ENCODE results near the gene SYT7. TPM values are rescaled to one million over a fixed set of nuclear protein-coding genes. Genes with fewer than 3 reads are reported as not detected.

SYT7 gene
- total RNA-seq, 3 donors from 2014 or later (not counting 1 experiment from before 2014, with no cell fraction given): 0.07 TPM; not detected in 2

- H3K4me3 ChIP-seq (ENCODE audit: low read length): no peak overlapping the region
- no peak overlapping the region for H3K27ac Mint-ChIP-seq
- no peaks in the 10 kb centered on the region for H3K4me1 ChIP-seq (ENCODE audit: control insufficient read depth, insufficient read depth, low read length)
- WGBS (ENCODE audit: insufficient coverage): 84% methylated on average over 8 of the region's 8 CpGs
- no peak for TF ChIP-seq CTCF (IDR thresholded peaks at IDR 0.05)
- ATAC-seq: no peak
- no peak for DNase-seq
- H3K4me3 Mint-ChIP-seq: no peak overlapping the region
- H3K9me3 ChIP-seq (ENCODE audit: control insufficient read depth, insufficient read depth, low read length): no peaks in the 10 kb centered on the region
- peaks cover 25% of the 10 kb centered on the region in 2 donors for H3K27me3 Mint-ChIP-seq (ENCODE audit: low read depth in 2 of 2)
- H3K36me3 ChIP-seq (ENCODE audit: control insufficient read depth, insufficient read depth, low read length): no peaks in the 10 kb centered on the region
- H3K9me3 Mint-ChIP-seq: no peaks in the 10 kb centered on the region
- H3K27me3 ChIP-seq (ENCODE audit: control insufficient read depth, insufficient read depth, low read length): no peaks in the 10 kb centered on the region
- H3K4me1 Mint-ChIP-seq: peaks cover 0 to 5% of the 10 kb centered on the region in 2 donors
- intact Hi-C loops (cut with micrococcal nuclease): no loop called here
- no peaks in the 10 kb centered on the region for H3K36me3 Mint-ChIP-seq
- H3K27ac ChIP-seq (ENCODE audit: low read length): no peak overlapping the region
Observed at GRCh38 chr11:61549177-61549576, 31.7 kb downstream of the SYT7 start.

GRCh38 chr11:61547246-61547645 is 33.6 kb downstream of the SYT7 start:
- 82% methylated on average over 19 of the region's 19 CpGs for WGBS (ENCODE audit: insufficient coverage)
- no peak for TF ChIP-seq CTCF (IDR thresholded peaks at IDR 0.05)
- Mint-ChIP-seq H3K4me3 (no peak overlapping the region), H3K9me3 (no peaks in the 10 kb centered on the region), H3K36me3 (no peaks in the 10 kb centered on the region), H3K27ac (no peak overlapping the region), H3K4me1 (peaks cover 0 to 5% of the 10 kb centered on the region in 2 donors), H3K27me3 (ENCODE audit: low read depth in 2 of 2) (peaks cover 7 to 13% of the 10 kb centered on the region in 2 donors)
- Histone ChIP-seq H3K4me3 (ENCODE audit: low read length) (no peak overlapping the region), H3K36me3 (ENCODE audit: control insufficient read depth, insufficient read depth, low read length) (no peaks in the 10 kb centered on the region), H3K9me3 (ENCODE audit: control insufficient read depth, insufficient read depth, low read length) (no peaks in the 10 kb centered on the region), H3K27ac (ENCODE audit: low read length) (no peak overlapping the region), H3K27me3 (ENCODE audit: control insufficient read depth, insufficient read depth, low read length) (no peaks in the 10 kb centered on the region), H3K4me1 (ENCODE audit: control insufficient read depth, insufficient read depth, low read length) (no peaks in the 10 kb centered on the region)
- intact Hi-C loops (cut with micrococcal nuclease): no loop called here
- ATAC-seq (no peak), DNase-seq (no peak)

GRCh38 chr11:61546663-61547062 is 34.2 kb downstream of the SYT7 start:
- Histone ChIP-seq H3K4me1 (ENCODE audit: control insufficient read depth, insufficient read depth, low read length) (no peaks in the 10 kb centered on the region), H3K4me3 (ENCODE audit: low read length) (no peak overlapping the region), H3K9me3 (ENCODE audit: control insufficient read depth, insufficient read depth, low read length) (no peaks in the 10 kb centered on the region), H3K27ac (ENCODE audit: low read length) (no peak overlapping the region), H3K27me3 (ENCODE audit: control insufficient read depth, insufficient read depth, low read length) (no peaks in the 10 kb centered on the region), H3K36me3 (ENCODE audit: control insufficient read depth, insufficient read depth, low read length) (no peaks in the 10 kb centered on the region)
- 33% methylated on average over 19 of the region's 20 CpGs for WGBS (ENCODE audit: insufficient coverage)
- DNase-seq (no peak), ATAC-seq (no peak)
- no peaks in the 10 kb centered on the region for H3K36me3 Mint-ChIP-seq
- H3K4me3 Mint-ChIP-seq: no peak overlapping the region
- H3K9me3 Mint-ChIP-seq: no peaks in the 10 kb centered on the region
- intact Hi-C loops (cut with micrococcal nuclease): no loop called here
- H3K27me3 Mint-ChIP-seq (ENCODE audit: low read depth in 2 of 2): peaks cover 7 to 14% of the 10 kb centered on the region in 2 donors
- peaks cover 0 to 5% of the 10 kb centered on the region in 2 donors for H3K4me1 Mint-ChIP-seq
- TF ChIP-seq CTCF (IDR thresholded peaks at IDR 0.05): no peak
- H3K27ac Mint-ChIP-seq: no peak overlapping the region

GRCh38 chr11:61545921-61546320 is 35.0 kb downstream of the SYT7 start:
- Mint-ChIP-seq H3K9me3 (no peaks in the 10 kb centered on the region), H3K27ac (no peak overlapping the region), H3K27me3 (ENCODE audit: low read depth in 2 of 2) (peaks cover 7 to 19% of the 10 kb centered on the region in 2 donors), H3K4me3 (no peak overlapping the region), H3K36me3 (no peaks in the 10 kb centered on the region), H3K4me1 (peaks cover 0 to 5% of the 10 kb centered on the region in 2 donors)
- intact Hi-C loops (cut with micrococcal nuclease): no loop called here
- H3K27ac ChIP-seq (ENCODE audit: low read length): no peak overlapping the region
- no peak for TF ChIP-seq CTCF (IDR thresholded peaks at IDR 0.05)
- no peak for ATAC-seq
- DNase-seq: no peak
- no peaks in the 10 kb centered on the region for H3K4me1 ChIP-seq (ENCODE audit: control insufficient read depth, insufficient read depth, low read length)
- H3K9me3 ChIP-seq (ENCODE audit: control insufficient read depth, insufficient read depth, low read length): no peaks in the 10 kb centered on the region
- H3K27me3 ChIP-seq (ENCODE audit: control insufficient read depth, insufficient read depth, low read length): no peaks in the 10 kb centered on the region
- no peak overlapping the region for H3K4me3 ChIP-seq (ENCODE audit: low read length)
- H3K36me3 ChIP-seq (ENCODE audit: control insufficient read depth, insufficient read depth, low read length): no peaks in the 10 kb centered on the region
- 95% methylated on average over 32 of the region's 32 CpGs for WGBS (ENCODE audit: insufficient coverage)

Data from natural killer cell (primary cell).